HL-60 (cell line): ENCODE results near the gene RELB.

Source experiments
- CTCF ChIP-seq: IDR thresholded peaks from one replicate; pipeline ENCODE4 v1.5.1; 2011; ENCODE audit warnings: low read length, control low read depth, inconsistent platforms; ENCODE audit not compliant: insufficient read depth
- GABPA ChIP-seq: IDR thresholded peaks from 2 replicates; pipeline ENCODE4 v1.6.1; 2012; ENCODE audit warnings: low read depth
- POLR2AphosphoS5 ChIP-seq: IDR thresholded peaks from 2 replicates; pipeline ENCODE4 v1.6.1; 2012; ENCODE audit warnings: low read depth
- REST ChIP-seq: IDR thresholded peaks from 2 replicates; pipeline ENCODE4 v1.6.1; 2012; ENCODE audit warnings: low read depth; ENCODE audit not compliant: insufficient replicate concordance
- SPI1 ChIP-seq: IDR thresholded peaks from 2 replicates; pipeline ENCODE4 v1.6.1; 2012; ENCODE audit warnings: low read depth, mild to moderate bottlenecking, borderline replicate concordance

GRCh38 chr19:45046355-45046754, 45.1 kb downstream of the RELB start:
- TF ChIP-seq POLR2AphosphoS5 (no peak), CTCF (no peak), GABPA (no peak), REST (no peak), SPI1 (no peak)
